ENCODE results near the gene CEACAM18. TPM values are rescaled to one million over a fixed set of nuclear protein-coding genes. Genes with fewer than 3 reads are reported as not detected.

The CEACAM18 gene
- total RNA-seq, 1 donor from 2014 or later: not detected

DNA sequence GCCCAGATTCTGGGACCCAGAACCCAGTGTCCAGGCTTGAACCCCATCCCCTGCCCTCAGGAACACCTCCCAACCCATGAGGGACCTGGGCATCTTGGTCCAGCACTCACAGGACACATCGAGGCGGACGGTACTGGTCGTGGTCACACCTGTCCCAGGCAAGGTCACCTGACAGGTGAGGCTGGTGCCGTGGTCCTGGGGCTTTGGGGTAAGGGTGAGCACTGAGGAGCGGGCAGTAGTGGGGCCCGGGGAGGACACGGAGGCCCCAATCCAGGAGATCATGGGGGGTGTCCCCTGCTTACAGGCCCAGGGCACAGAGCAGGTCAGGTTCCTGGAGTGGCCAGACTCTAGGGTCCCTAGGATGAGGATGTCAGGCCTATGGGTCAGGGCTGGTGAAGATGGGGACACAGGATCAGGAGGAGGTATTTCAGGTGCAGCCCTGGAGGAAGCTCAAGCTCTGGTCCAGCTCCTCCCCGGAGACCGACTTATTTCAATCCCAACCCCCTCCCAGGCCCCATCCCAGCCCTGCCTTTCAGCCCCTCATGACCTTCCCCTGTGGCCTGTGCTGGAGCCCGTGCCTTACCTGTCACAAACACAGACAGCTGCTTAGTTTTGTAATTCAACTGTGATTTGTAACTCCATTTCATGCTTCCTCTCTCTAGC lies 20.9 kb upstream of the CEACAM18 start:
- H3K27me3 Mint-ChIP-seq (ENCODE audit: low read depth): no peaks in the 10 kb centered on the region
- no peak overlapping the region for H3K27ac Mint-ChIP-seq (ENCODE audit: unreplicated experiment)
- peaks cover 2% of the 10 kb centered on the region for H3K9me3 Mint-ChIP-seq (ENCODE audit: low read depth)
- no peak overlapping the region for H3K4me3 Mint-ChIP-seq (ENCODE audit: unreplicated experiment)
- TF ChIP-seq, protein P1, sequence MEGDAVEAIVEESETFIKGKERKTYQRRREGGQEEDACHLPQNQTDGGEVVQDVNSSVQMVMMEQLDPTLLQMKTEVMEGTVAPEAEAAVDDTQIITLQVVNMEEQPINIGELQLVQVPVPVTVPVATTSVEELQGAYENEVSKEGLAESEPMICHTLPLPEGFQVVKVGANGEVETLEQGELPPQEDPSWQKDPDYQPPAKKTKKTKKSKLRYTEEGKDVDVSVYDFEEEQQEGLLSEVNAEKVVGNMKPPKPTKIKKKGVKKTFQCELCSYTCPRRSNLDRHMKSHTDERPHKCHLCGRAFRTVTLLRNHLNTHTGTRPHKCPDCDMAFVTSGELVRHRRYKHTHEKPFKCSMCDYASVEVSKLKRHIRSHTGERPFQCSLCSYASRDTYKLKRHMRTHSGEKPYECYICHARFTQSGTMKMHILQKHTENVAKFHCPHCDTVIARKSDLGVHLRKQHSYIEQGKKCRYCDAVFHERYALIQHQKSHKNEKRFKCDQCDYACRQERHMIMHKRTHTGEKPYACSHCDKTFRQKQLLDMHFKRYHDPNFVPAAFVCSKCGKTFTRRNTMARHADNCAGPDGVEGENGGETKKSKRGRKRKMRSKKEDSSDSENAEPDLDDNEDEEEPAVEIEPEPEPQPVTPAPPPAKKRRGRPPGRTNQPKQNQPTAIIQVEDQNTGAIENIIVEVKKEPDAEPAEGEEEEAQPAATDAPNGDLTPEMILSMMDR (IDR thresholded peaks at IDR 0.05): no peak
- H3K36me3 Mint-ChIP-seq (ENCODE audit: low read depth): no peaks in the 10 kb centered on the region
- no peak for DNase-seq (ENCODE audit: low spot score)
- H3K4me1 Mint-ChIP-seq (ENCODE audit: low read depth): no peaks in the 10 kb centered on the region

DNA sequence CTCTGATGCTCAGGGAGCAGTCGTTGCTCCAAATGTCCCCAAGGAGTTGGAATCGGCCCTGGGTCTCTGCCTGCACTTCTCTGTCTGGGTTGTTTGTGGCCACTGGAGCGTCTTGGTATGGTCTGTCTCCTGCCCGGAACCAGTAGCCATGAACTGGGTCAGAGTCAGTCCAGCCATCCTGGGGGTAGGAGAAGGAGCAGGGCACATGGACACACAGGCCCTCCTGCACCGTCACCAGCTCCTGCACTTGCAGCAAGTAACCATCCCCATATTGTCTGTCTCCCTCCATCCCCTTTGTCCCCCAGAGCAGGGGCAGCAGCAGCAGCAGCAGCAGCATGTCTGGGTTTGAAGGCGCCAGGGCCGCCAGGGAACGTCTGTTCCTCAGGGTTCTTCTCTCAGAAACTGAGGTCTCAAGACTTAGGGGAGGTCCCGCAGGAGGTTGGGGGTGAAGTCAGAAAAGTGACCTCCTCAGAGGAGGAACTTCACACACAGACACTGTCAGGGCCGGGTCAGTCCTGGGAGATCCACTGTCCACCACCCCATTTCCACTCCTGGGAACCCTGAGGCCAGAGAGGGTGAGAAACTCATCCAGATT lies 20.2 kb upstream of the CEACAM18 start, which contains the start of gene SIGLEC8:
SIGLEC8 (minus strand) TSS at position 404 of the 595 bp plus-strand sequence; CDS start at position 337, 67 bp downstream.
- TF ChIP-seq, protein P1 (IDR thresholded peaks at IDR 0.05): no peak
- H3K27me3 Mint-ChIP-seq (ENCODE audit: low read depth): peaks cover 2% of the 10 kb centered on the region
- H3K4me3 Mint-ChIP-seq (ENCODE audit: unreplicated experiment): no peak within 1 kb of the TSS
- H3K36me3 Mint-ChIP-seq (ENCODE audit: low read depth): no peaks in the 10 kb centered on the region
- no peak for DNase-seq (ENCODE audit: low spot score)
- no peaks in the 10 kb centered on the region for H3K4me1 Mint-ChIP-seq (ENCODE audit: low read depth)
- no peak within 1 kb of the TSS for H3K27ac Mint-ChIP-seq (ENCODE audit: unreplicated experiment)
- H3K9me3 Mint-ChIP-seq (ENCODE audit: low read depth): peaks cover 2% of the 10 kb centered on the region

GRCh38 chr19:51458899-51459505 lies 19.3 kb upstream of the CEACAM18 start:
- H3K4me1 Mint-ChIP-seq (ENCODE audit: low read depth): no peaks in the 10 kb centered on the region
- no peak overlapping the region for H3K27ac Mint-ChIP-seq (ENCODE audit: unreplicated experiment)
- no peaks in the 10 kb centered on the region for H3K36me3 Mint-ChIP-seq (ENCODE audit: low read depth)
- TF ChIP-seq, protein P1 (IDR thresholded peaks at IDR 0.05): no peak
- H3K4me3 Mint-ChIP-seq (ENCODE audit: unreplicated experiment): no peak overlapping the region
- no peaks in the 10 kb centered on the region for H3K9me3 Mint-ChIP-seq (ENCODE audit: low read depth)
- peaks cover 2% of the 10 kb centered on the region for H3K27me3 Mint-ChIP-seq (ENCODE audit: low read depth)
- no peak for DNase-seq (ENCODE audit: low spot score)

DNA sequence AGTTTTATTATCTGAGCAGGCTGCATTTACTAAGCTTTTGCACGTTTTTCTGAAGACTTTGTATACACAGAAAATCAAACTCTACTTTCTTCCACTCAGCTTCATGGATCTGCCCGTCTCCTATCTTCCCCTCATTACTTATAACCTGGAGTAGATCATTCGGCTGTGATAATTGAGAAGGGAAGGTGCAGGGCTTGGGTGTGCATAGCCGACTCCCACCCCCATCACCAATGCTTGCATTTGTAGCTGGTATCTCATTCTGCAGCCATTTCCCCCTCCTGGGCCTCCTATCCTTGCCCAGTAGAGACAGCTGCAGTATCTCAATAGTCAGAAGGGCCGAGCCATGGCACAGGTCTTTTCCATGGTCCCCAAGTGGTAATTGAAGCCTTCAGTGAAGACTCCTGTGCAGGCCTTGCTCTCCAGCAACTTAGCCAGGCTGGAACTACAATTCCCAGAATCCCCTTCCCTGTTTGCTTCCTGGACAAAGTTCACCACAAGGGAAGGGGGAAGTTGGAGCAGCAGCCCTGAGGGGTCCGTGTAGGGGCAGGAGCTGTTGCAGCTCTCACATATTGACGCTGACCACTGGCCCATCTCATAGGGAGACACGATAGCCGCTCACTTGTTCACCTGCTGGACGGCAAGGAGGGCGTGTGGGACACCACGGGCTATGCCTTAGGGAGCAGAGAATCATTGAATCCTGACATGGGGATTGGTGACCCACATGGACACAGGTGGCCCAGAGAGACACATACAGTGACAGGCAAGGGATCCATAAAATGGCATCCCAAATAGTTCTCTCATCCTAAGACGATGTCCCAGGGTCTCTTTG lies 18.0 kb upstream of the CEACAM18 start:
- H3K4me3 Mint-ChIP-seq (ENCODE audit: unreplicated experiment): peak overlapping the region; percentile 52
- H3K4me1 Mint-ChIP-seq (ENCODE audit: low read depth): no peaks in the 10 kb centered on the region
- no peak overlapping the region for H3K27ac Mint-ChIP-seq (ENCODE audit: unreplicated experiment)
- TF ChIP-seq, protein P1 (IDR thresholded peaks at IDR 0.05): no peak
- peaks cover 2% of the 10 kb centered on the region for H3K27me3 Mint-ChIP-seq (ENCODE audit: low read depth)
- DNase-seq (ENCODE audit: low spot score): no peak
- no peaks in the 10 kb centered on the region for H3K36me3 Mint-ChIP-seq (ENCODE audit: low read depth)
- peaks cover 3% of the 10 kb centered on the region for H3K9me3 Mint-ChIP-seq (ENCODE audit: low read depth)

GRCh38 chr19:51461723-51462161 lies 16.6 kb upstream of the CEACAM18 start:
- peaks cover 3% of the 10 kb centered on the region for H3K9me3 Mint-ChIP-seq (ENCODE audit: low read depth)
- TF ChIP-seq, protein P1 (IDR thresholded peaks at IDR 0.05): no peak
- H3K27me3 Mint-ChIP-seq (ENCODE audit: low read depth): peaks cover 6% of the 10 kb centered on the region
- no peak overlapping the region for H3K27ac Mint-ChIP-seq (ENCODE audit: unreplicated experiment)
- H3K4me1 Mint-ChIP-seq (ENCODE audit: low read depth): no peaks in the 10 kb centered on the region
- H3K4me3 Mint-ChIP-seq (ENCODE audit: unreplicated experiment): no peak overlapping the region
- no peaks in the 10 kb centered on the region for H3K36me3 Mint-ChIP-seq (ENCODE audit: low read depth)
- no peak for DNase-seq (ENCODE audit: low spot score)
